Measurements from ENCODE around the gene RDX. TPM values are rescaled to one million over a fixed set of nuclear protein-coding genes. Genes with fewer than 3 reads are reported as not detected.

The RDX gene
- total RNA-seq, 2 donors from 2014 or later, result 121 to 127 TPM

GRCh38 chr11:110249066-110249465 lies 47.3 kb downstream of the RDX start:
- Mint-ChIP-seq H3K36me3 (ENCODE audit: low read depth) (peaks cover 41% of the 10 kb centered on the region), H3K4me1 (peaks cover 4% of the 10 kb centered on the region), H3K4me3 (no peak overlapping the region), H3K27ac (no peak overlapping the region), H3K9me3 (no peaks in the 10 kb centered on the region), H3K27me3 (ENCODE audit: insufficient read depth) (no peaks in the 10 kb centered on the region)
- peaks cover 96% of the 10 kb centered on the region for H3K36me3 ChIP-seq (ENCODE audit: control insufficient read depth, insufficient read depth, low read length)
- peaks cover 3% of the 10 kb centered on the region for H3K4me1 ChIP-seq (ENCODE audit: control insufficient read depth, insufficient read depth, low read length)
- no peak overlapping the region for H3K27ac ChIP-seq (ENCODE audit: low read depth, low read length)
- DNase-seq, result no peak
- WGBS, 2 experiments (ENCODE audit: insufficient coverage in 1 of 2, insufficient read length in 1 of 2), result 93 to 100% methylated on average over 1 of the region's 1 CpG
- no peak overlapping the region for H3K4me3 ChIP-seq (ENCODE audit: low read length)
- H3K27me3 ChIP-seq (ENCODE audit: control insufficient read depth, insufficient read depth, low read length, poor library complexity, severe bottlenecking), result no peaks in the 10 kb centered on the region
- H3K9ac ChIP-seq (ENCODE audit: extremely low read depth, low read length, poor library complexity, severe bottlenecking), result no peak overlapping the region
- TF ChIP-seq, protein P1, sequence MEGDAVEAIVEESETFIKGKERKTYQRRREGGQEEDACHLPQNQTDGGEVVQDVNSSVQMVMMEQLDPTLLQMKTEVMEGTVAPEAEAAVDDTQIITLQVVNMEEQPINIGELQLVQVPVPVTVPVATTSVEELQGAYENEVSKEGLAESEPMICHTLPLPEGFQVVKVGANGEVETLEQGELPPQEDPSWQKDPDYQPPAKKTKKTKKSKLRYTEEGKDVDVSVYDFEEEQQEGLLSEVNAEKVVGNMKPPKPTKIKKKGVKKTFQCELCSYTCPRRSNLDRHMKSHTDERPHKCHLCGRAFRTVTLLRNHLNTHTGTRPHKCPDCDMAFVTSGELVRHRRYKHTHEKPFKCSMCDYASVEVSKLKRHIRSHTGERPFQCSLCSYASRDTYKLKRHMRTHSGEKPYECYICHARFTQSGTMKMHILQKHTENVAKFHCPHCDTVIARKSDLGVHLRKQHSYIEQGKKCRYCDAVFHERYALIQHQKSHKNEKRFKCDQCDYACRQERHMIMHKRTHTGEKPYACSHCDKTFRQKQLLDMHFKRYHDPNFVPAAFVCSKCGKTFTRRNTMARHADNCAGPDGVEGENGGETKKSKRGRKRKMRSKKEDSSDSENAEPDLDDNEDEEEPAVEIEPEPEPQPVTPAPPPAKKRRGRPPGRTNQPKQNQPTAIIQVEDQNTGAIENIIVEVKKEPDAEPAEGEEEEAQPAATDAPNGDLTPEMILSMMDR (conservative IDR thresholded peaks at IDR 0.05), result peak; percentile 59
- H3K9me3 ChIP-seq (ENCODE audit: control insufficient read depth, low read length), result no peaks in the 10 kb centered on the region

GRCh38 chr11:110243791-110244190 lies 52.6 kb downstream of the RDX start:
- no peaks in the 10 kb centered on the region for H3K4me1 ChIP-seq (ENCODE audit: control insufficient read depth, insufficient read depth, low read length)
- peaks cover 2% of the 10 kb centered on the region for H3K9me3 Mint-ChIP-seq
- H3K27ac ChIP-seq (ENCODE audit: low read depth, low read length), result no peak overlapping the region
- no peak overlapping the region for H3K4me3 Mint-ChIP-seq
- H3K9me3 ChIP-seq (ENCODE audit: control insufficient read depth, low read length), result no peaks in the 10 kb centered on the region
- no peak overlapping the region for H3K4me3 ChIP-seq (ENCODE audit: low read length)
- 100% methylated on average over 1 of the region's 1 CpG; no CpG with 5 or more reads in 1 of the 2 experiments for WGBS, 2 experiments (ENCODE audit: insufficient coverage in 1 of 2, insufficient read length in 1 of 2)
- DNase-seq, result no peak
- H3K4me1 Mint-ChIP-seq, result no peaks in the 10 kb centered on the region
- peaks cover 48% of the 10 kb centered on the region for H3K36me3 Mint-ChIP-seq (ENCODE audit: low read depth)
- peaks cover 90% of the 10 kb centered on the region for H3K36me3 ChIP-seq (ENCODE audit: control insufficient read depth, insufficient read depth, low read length)
- H3K27me3 ChIP-seq (ENCODE audit: control insufficient read depth, insufficient read depth, low read length, poor library complexity, severe bottlenecking), result no peaks in the 10 kb centered on the region
- TF ChIP-seq, protein P1 (conservative IDR thresholded peaks at IDR 0.05), result no peak
- no peaks in the 10 kb centered on the region for H3K27me3 Mint-ChIP-seq (ENCODE audit: insufficient read depth)
- no peak overlapping the region for H3K27ac Mint-ChIP-seq
- H3K9ac ChIP-seq (ENCODE audit: extremely low read depth, low read length, poor library complexity, severe bottlenecking), result no peak overlapping the region

DNA sequence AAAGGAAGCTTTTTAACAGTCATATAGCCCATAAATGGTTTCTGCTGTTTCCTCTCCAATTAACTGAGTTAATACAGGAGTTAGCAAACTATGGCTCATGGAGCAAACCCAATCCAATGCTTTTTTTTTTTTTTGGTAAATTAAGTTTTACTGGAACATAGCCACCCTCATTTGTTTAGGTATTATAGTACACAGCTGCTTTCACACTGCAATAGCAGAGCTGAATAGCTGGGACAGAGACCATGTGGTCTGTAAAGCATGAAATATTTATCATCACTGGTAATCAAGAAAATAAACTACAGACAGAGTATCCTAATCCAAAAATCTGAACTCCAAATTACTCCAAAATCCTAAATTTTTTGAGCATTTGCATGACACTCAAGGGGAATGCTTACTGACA lies 53.7 kb downstream of the RDX start:
- no peaks in the 10 kb centered on the region for H3K4me1 Mint-ChIP-seq
- Histone ChIP-seq H3K27me3 (ENCODE audit: control insufficient read depth, insufficient read depth, low read length, poor library complexity, severe bottlenecking) (no peaks in the 10 kb centered on the region), H3K36me3 (ENCODE audit: control insufficient read depth, insufficient read depth, low read length) (peaks cover 90% of the 10 kb centered on the region), H3K4me1 (ENCODE audit: control insufficient read depth, insufficient read depth, low read length) (no peaks in the 10 kb centered on the region), H3K9ac (ENCODE audit: extremely low read depth, low read length, poor library complexity, severe bottlenecking) (no peak overlapping the region), H3K27ac (ENCODE audit: low read depth, low read length) (no peak overlapping the region), H3K4me3 (ENCODE audit: low read length) (no peak overlapping the region), H3K9me3 (ENCODE audit: control insufficient read depth, low read length) (no peaks in the 10 kb centered on the region)
- H3K27ac Mint-ChIP-seq, result no peak overlapping the region
- peaks cover 55% of the 10 kb centered on the region for H3K36me3 Mint-ChIP-seq (ENCODE audit: low read depth)
- peaks cover 2% of the 10 kb centered on the region for H3K9me3 Mint-ChIP-seq
- no peak for DNase-seq
- H3K27me3 Mint-ChIP-seq (ENCODE audit: insufficient read depth), result no peaks in the 10 kb centered on the region
- no peak overlapping the region for H3K4me3 Mint-ChIP-seq
- TF ChIP-seq, protein P1 (conservative IDR thresholded peaks at IDR 0.05), result no peak
